CD4-positive, alpha-beta T cell treated with Interleukin-6 at 100 ng/mL for 8 hours (primary cell): ENCODE measurements around the gene LDAH.
A peak's percentile ranks its signal among the peaks of the same experiment; 100 is the strongest.

Experiments used
- DNase-seq: peaks from one replicate; pipeline ENCODE4 v3.0.0-alpha.2; 2020; ENCODE audit warnings: mixed read lengths, low spot score

Gene LDAH

DNA sequence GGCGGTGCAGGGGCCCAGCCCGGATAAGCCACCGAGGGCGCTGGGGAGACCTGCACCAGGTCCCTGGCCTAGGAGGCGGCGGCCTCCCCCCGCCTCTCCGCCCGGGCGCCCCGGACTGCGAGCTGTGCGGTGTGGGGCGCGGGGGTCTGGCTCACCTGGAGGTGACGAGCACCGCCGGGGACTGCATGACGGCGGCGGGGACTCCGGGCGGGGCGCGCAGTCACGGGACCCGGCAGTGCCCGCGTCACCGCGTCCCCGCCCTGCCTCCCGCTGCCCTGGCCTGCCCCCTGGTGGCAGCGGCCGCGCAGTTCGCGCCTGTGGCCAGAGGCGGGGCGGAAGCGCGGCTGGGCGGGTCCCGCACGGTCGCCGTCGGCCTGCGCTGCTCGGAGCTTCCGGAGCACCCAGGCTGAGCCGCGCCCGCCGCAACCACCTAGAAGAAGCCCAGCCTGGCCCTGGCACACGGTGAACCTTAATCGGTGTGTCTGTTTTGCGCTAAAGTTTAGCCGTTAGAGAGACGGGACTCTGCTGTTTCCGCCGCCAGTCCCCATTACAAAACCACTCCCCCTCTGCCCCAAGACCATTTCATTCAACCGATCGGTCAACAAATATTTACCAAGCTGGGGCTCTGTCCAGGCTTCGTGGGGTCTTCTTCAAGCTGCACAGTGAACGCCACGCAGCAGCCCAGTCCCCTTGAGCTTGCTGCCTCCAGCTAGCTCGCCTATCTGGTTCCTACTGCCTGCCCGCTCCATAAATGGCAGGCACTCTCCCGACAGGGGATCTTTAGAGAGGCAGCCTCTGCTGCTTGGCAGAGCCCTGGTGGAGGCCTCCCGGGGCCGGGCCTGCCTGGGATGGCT is 171.8 kb downstream of the LDAH start, which contains the start of gene HS1BP3:
HS1BP3 (minus strand) TSS at position 222 of the 854 bp plus-strand sequence; CDS start at position 187, 35 bp downstream.
- peak; percentile 86 for DNase-seq

DNA sequence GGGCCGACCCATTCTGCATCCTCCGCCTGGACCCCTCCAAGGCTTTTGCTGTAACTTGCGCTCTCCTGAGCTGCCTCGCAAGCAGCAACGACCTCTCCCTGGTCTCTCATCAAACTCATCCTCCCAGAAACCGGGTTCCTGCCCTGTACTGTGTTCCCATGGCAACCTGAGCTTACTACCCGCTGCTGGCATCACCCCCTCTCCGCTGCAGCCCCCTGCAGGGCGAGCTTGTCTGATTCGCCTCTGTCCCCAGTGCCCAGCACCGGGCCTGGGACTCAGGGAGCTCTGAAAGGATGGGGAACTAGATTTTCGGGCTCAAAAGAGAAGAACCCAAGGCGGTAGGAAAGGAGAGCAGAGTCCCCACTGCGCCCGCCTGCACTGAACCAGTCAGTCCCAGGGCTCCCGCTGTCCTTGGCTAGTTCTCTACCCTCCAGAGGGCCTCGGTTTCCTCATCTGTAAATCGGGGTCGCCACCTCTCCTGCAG is 172.5 kb downstream of the LDAH start:
- peak; percentile 16 for DNase-seq

DNA sequence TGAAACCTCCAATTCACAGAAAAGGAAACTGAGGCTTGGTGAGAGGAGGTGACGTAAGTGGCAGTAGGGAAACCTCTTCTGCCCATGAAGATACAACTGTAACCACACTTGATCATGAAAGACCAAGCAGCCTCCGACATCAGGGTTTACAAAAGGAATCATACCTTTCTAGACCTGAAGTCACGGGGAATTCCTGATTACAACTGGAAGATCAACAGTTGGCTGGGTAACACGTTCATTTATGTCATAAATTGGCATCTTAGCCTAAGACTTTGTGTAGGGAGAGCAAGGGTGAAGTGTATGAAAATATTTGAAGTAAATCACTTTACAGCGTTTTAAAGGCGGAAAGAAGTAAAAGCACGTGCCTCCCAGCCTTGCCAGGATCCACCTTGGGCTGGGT is 172.9 kb downstream of the LDAH start:
- DNase-seq, result no peak

DNA sequence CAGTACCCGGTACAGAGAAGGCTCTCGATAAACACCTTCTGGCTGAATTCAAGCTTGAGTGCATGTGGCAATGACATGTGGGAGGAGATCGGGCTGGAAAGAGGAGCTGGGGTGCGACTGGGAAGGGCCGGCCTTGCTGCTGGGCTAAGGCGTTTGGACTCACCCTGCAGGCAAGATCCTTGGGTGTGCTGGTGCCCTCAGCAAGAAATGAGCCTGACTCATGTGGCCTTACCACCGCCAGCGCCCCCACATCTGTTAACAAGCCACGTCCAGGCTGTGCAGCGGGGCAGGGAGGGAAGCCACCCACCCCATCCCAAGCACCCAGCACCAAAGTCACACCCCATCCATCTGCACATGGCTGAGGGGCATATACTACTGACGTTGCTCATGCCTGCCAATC is 173.3 kb downstream of the LDAH start:
- no peak for DNase-seq

DNA sequence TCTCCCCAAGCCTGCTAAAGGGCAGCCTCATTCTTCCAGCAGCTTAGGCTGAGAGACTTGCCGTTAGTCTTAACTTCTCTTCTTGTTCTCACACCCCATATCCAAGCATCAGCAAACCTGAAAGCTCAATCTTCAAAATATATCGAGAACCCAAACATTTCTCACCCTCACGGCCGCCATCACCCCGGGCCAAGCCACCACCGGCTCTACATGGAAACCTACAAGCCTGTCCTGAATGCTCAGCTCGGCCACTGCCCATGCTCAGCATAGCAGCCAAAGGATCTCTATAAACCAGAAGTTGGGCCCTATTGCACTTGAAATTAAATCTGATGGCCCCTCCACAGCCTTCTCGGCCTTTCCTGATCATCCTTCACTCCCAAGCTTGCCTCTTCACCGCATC is 174.1 kb downstream of the LDAH start:
- no peak for DNase-seq

DNA sequence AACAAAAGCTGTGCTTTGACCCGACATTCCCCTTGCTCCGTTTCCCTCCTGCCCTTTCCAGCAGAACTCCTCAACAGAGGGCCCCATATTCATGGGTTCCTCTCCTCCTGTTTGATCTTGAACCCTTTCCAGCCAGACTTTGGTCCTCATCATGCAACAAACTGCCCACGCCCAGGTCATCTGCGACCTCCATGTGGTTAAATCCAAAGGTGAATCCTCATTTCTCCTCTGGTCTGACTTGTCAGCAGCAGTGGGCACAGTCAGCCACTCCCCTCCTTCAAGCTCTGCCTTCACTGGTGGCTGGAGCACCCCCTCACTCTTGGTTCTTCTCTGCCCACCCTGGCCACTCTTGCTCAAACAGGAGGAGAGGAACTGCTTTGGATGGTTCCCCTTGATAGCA is 174.7 kb downstream of the LDAH start:
- no peak for DNase-seq

DNA sequence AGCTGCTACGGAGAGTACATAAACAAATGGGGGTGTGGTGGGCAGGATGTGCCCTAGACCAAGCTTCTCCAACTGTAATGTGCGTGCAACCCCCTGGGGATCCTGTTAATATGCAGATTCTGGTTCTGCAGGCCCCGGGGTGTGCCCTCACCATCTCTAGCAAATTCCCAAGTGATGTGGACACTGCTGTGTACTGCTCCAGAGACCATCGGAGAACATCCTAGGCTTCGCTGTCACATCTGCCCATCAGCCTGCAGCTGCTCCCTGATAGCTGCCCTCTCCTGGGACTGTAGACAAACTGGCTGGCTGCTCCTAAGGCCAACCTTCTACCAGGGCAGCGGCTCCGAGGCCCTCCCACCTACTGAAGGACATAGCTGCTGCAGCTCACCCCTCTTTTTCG is 175.2 kb downstream of the LDAH start:
- no peak for DNase-seq

DNA sequence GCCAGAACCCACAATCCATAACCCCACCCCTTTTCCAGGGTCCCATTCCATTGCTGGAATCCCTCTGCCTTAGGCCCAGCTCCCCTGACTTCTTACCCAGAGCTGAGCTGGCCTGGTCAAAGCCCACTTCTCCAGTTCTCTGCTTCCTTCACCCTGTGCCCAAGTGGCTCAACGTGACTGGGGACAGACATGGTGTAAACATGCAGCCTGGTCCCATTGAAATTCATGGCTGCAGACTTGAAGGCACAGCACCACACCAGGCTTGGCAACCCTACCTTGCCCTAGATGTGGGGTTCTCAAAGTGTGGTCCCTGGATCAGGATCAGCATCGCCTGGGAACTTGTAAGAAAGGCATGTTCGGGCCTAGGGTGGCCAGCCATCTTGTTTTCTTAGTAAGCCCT is 175.7 kb downstream of the LDAH start:
- DNase-seq, result no peak

DNA sequence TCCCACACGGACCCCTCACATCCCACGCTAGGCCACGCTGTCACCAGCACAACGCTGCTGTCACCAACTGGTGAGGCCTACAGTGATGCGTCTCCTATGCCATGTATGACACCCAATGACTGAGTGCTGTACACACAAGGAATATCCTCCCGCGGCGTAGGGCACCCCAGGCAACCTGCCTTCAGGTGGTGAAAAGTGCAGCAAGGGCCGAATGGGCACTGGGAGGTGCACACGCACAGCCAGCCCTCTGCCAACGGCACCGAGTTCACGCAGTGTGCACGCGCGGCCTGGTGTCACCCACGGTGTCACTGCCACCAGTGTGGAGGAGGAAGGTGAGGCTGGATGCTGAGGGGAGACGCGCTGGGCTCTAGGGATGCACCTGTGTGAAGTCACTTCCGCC is 176.5 kb downstream of the LDAH start:
- no peak for DNase-seq

DNA sequence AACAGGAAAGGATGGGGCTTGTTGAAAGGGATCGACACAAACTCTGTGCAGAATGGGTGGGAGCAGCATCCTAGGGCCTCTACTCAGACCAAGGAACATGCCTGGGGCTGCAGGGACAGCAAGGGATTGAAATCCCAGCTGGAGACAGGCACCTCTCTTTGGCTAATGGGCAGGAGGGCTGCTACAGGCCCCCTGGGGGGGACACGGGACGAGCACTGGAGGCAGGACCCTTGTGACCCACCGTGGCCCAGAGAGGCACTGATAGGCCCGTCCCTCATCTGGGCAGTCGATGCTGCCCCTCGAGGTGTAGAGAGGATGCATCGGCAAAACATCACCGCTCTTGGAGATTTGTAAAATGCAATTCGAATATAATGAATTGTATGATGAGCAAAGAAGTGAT is 177.1 kb downstream of the LDAH start:
- no peak for DNase-seq

DNA sequence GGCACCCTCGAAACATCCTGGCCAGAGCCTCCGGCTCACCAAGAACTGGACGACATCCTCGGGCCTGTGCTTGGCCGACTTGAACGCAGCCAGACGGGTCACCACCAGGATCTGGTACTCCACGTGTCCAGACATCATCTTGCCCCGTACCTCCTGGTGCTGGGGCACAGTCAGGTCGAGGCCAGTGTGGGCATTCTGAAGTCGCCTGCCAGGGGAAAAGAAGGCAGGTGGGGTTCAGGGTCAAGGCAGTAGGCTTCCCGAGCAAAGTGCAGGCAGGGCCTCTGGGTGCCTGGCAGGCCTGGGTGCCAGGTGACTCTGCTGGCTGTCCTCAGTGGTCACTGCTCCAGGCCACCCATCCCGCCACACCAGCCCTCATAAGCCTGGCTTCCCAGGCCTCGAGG is 177.6 kb downstream of the LDAH start:
- no peak for DNase-seq

DNA sequence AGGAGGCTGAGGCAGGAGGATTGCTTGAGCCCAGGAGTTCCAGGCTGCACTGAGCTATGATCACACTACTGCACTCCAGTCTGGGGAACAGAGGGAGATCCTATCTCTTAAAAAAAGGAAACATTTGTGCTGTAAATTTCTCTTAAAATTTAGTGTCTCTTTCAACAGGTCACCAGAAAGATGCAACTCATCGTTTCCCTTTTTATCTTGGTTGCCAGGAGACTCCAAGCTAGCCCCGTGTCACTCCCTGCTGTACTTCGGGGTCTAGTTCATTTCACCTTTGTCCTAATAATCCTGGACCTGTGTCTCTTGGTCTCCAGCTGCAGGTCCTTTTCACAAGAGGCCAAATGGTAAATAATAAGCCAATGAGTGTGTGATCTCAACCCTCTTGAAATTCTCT is 179.1 kb downstream of the LDAH start:
- DNase-seq, result no peak

DNA sequence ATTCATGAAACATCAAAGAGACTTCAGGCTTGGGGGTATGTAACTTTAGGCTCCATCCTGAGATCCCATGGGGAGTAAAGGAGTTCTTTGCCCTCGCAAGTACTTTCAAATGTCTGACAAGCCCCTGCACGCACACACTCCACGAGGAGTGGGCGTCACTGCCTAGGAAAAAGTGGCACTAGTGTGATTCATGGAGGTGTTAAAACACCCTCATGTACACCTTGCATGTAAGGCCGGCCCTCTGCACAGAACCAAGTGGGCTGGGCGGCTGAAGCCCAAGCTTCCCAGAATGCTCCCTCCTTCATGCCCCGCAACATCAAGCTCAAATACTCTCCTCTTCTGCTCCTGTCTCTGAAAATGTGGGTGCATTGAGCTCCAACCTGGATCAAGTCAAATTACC is 179.8 kb downstream of the LDAH start:
- no peak for DNase-seq

DNA sequence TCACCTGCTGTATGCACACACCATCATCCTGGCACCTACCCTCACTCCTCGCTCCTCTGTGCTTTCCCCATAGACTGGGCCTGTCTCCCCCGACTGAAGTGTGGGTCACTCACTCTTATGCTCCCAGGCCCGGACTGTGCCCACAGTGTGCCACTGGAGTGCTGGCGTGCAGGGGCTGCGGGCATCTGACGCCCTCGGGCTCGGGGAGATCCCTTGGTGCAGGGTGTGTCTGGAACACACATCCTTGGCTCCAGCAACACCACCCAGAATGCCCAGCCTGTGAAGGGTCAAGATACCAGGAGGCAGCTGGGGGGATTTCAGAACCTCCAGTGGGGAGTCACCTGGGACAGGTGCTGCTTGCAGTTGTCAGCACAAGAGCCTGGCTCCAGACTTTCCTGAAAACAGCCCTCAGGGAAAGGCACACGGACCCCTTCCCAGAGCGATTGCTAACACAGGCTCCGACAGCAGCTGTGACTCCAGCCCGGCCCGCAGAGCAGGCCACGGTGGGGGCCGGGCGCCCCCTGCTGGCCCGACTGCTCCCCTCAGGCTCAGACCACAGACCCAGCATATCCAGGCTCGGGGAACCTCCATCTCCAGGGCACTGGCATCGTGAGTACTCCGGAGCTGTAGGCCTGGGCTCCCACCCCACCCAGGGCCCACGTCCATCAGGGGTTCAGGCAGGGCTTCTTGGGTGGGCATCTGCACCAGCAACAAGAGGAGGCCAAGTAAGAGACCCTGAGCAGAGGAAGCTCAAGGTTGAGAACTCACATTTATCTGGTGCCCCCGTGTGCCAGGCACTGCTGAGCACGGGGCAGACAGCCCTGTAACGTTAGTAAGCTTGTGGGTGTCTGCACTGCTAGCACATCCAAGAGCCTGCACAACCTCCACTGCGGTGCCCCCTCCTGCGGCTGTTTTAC is 180.6 kb downstream of the LDAH start:
- peak; percentile 69 for DNase-seq

DNA sequence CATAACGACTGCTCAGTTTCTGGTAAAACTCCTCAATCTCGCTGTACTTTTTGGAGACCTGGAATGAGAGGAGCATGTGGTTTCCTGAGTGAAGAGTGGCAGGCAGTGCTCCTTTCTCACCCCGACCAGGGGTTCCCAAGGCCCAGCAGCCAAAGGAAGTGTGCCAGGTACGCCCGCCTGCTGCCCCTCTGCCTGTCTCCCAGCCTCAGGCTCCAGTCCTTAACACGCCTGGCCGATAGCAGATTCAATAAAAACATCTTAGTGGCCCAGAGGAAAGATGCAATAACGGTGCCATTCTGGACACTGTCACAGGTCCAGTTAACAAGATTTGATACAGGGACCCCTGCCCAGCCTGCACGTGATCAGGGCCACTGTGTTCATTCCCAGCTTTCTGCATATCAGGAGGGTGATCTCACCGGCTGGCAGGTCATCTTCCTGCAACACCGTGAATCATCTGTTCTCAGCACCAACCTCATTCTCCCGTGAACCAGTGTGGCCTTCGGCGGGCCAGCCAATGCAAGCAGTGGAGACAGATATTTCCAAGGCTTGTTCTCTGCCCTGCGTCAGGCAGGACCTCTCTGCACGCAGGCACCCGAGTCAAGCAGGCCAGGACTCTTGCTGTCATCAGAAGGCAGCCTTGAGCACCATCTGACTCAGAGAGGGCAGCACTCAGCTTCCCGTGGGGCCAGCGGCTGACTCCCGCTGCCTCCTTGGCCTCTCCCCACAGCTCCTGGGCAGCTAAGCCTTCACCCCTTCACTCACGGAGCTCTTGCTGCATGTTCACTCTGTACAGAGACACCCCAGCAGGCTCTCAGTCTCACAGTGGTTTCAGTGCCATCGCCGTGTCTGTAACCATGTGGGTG is 181.5 kb downstream of the LDAH start:
- DNase-seq, result no peak

DNA sequence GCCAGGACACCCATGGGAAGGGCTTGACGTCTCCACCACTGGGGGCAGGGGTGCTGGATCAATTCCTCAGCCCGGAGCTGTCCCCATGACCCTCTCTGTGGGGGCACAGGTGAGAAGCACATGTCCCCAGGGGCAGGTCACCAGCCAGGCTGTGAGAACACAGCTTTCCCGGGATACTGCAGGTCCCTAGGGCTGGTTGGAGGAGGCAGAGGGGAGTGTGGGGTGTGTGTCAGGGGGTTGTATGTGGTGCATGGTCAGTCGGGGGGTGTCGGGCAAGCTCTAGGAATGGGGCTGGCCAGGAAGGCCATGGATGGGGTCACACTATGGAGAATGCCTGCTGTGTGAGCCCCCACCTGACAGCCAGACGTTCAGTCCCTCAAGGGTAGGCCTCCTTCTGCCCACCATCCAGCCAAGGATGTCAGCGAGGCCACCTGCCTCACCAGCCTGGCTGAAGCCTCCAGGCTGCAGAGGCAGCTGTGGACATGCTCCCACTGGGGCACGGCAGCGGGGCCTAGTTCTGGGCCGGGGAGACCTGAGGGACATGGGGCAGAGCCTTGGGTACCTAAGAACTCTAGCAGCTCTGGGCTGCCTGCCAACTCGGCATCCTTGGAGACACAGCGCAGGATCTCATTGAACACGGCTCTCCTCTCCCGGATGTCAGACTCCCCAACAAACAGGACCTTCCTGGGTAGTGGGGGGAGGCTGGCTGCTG is 182.3 kb downstream of the LDAH start:
- DNase-seq, result no peak

DNA sequence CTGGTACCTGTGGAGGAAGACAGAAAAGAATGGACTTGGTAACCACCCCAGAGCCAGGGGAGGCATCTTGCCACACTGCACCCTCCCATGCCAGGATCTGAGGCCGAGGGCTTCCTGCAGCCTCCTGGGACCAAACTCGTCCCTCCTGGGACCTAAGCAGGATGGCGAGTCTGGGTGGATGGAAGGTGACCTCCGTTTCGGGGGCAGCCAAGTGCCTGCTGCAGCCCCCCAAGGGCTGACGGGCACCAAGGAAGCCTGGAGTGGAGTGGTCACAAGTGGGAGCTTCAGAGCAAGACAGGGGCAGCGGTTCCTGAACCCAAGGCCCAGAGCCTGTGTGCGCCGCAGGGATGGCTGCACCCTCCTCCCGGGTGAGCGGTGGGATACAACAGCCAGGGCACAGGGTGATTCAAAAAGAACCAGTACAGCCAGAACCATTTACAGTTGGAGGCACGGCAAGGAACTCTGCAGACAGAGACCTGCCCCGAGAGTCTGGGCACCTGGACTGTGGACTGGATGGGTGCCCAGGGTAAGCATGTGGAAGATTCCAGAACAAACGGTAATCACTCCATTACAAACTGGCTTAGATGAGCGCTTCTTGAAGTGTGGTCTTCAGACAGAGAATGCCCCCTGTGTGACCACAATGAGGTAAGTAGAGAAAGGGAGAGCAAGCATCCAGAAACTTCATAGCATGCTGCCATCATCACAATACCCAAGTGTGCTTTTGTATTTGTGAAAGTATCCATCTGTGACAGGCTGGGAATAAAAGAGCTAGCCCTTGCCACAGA is 184.1 kb downstream of the LDAH start:
- no peak for DNase-seq

DNA sequence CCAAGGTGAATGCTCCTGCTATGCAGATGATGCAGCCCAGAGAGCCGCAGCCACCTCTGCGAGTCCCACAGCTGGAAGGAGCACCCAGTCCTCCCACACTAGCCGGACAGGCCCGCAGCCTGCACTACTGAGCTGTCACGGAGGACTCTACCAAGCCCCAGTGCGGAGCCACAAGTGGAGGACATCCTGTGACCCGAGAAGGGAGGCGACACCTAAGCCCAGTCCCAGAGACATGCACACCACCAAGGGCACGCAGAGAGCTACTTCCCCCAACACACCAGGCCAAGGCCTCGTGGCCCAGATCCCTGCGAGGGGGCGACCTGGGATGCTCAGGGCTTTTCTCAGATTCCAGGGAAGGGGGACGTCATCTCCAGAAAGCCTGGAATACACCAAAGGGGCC is 184.9 kb downstream of the LDAH start:
- DNase-seq, result no peak

DNA sequence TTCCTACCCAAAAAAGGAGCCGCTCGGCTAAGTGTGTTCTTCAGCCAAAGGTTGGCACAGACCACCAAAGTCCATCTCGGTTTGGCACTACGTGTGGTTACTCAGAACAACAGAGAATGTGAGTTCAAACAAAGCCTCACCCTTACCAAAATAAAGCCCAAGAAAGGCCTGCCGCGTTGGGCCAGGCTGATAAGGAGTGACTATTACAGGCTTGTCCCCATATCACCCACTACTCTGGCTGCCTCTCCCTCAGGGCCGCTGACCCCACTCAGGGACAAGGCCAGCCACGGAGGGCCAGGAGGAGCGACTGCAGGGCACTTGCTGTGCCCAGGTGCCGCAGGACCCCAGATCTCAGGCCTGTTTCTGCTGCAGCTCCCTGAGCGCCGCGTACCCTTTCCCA is 185.8 kb downstream of the LDAH start:
- DNase-seq, result no peak
